ENCODE results near the gene OR2F1. TPM values are rescaled to one million over a fixed set of nuclear protein-coding genes. Genes with fewer than 3 reads are reported as not detected.
"Not testable (repeated sequence)": the region's sequence is repeated elsewhere in the genome, so short reads cannot be mapped to it uniquely, and the experiment has no call there.

Gene OR2F1
- total RNA-seq, 1 experiment from 2014 or later: not detected

DNA sequence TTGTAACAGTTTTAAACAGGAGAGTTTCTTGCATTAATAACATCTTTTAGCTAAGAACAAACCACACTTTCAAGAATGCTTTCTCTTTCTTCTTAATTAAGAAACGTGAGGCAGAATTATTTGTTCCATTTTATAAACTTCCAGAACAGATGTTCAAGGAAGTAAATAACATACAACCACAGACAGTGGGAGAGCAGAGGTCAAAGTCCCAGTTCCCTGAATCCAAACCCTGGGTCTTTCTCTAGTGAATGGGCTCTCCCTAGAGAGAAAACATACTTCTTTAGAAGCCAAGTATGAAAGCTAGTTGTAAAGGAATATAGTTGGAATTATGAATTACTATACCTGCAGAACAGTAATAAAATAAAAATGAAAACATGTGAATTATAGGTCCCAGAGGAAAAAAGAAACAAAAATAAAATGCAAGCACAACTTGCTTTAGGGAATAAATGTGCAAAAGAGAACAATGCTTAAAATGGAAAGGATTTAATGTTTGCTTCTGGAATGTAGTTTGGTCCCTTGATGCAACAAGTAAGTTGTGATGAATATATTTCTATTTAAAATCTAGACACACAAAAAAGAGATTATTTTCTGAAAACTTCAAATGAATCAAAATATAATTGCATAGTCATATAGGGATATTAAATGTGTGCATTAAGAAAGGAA is 51.5 kb downstream of the OR2F1 start:
- Histone ChIP-seq H3K4me3 (no peak overlapping the region), H3K9me3 (ENCODE audit: insufficient read depth, low read depth) (peaks cover 12% of the 10 kb centered on the region; the same call in 1 of the 2 replicates), H4K20me1 (ENCODE audit: insufficient read depth) (no peaks in the 10 kb centered on the region), H3K4me1 (replicated peaks; ENCODE audit: insufficient read depth) (no peaks in the 10 kb centered on the region), H2AFZ (no peak overlapping the region), H3K27me3 (ENCODE audit: insufficient read depth, low read depth) (no peaks in the 10 kb centered on the region), H3K36me3 (ENCODE audit: low read depth) (no peaks in the 10 kb centered on the region), H3K9me2 (ENCODE audit: insufficient read depth) (0 out of 2 replicates have a peak, but pooled peaks cover 3% of the 10 kb centered on the region), H3K4me2 (no peak overlapping the region), H3F3A (ENCODE audit: insufficient read depth, low read depth) (no peaks in the 10 kb centered on the region), H3K27ac (no peak overlapping the region), H3K79me2 (ENCODE audit: low read depth) (no peaks in the 10 kb centered on the region)
- BruUV-seq (replicated peaks): no TSS peak
- DNase-seq: no peak
- TF ChIP-seq EZH2 (IDR thresholded peaks at IDR 0.05; ENCODE audit: low read depth): no peak
- TF ChIP-seq, protein P1, sequence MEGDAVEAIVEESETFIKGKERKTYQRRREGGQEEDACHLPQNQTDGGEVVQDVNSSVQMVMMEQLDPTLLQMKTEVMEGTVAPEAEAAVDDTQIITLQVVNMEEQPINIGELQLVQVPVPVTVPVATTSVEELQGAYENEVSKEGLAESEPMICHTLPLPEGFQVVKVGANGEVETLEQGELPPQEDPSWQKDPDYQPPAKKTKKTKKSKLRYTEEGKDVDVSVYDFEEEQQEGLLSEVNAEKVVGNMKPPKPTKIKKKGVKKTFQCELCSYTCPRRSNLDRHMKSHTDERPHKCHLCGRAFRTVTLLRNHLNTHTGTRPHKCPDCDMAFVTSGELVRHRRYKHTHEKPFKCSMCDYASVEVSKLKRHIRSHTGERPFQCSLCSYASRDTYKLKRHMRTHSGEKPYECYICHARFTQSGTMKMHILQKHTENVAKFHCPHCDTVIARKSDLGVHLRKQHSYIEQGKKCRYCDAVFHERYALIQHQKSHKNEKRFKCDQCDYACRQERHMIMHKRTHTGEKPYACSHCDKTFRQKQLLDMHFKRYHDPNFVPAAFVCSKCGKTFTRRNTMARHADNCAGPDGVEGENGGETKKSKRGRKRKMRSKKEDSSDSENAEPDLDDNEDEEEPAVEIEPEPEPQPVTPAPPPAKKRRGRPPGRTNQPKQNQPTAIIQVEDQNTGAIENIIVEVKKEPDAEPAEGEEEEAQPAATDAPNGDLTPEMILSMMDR (conservative IDR thresholded peaks at IDR 0.05): no peak
- ChIA-PET POLR2A (ENCODE audit: unreplicated experiment) (no interaction called here), CTCF (no interaction called here)
- intact Hi-C loops (cut with micrococcal nuclease; ENCODE audit: unreplicated experiment): no loop called here

GRCh38 chr7:144006692-144007042 is 52.0 kb downstream of the OR2F1 start:
- H2AFZ ChIP-seq: no peak overlapping the region
- H3F3A ChIP-seq (ENCODE audit: insufficient read depth, low read depth): no peaks in the 10 kb centered on the region
- no peak overlapping the region for H3K4me2 ChIP-seq
- POLR2A ChIA-PET (ENCODE audit: unreplicated experiment): no interaction called here
- no TSS peak for BruUV-seq (replicated peaks)
- H3K9me2 ChIP-seq (ENCODE audit: insufficient read depth): 0 out of 2 replicates have a peak, but pooled peaks cover 3% of the 10 kb centered on the region
- no peak for DNase-seq
- no peaks in the 10 kb centered on the region for H4K20me1 ChIP-seq (ENCODE audit: insufficient read depth)
- CTCF ChIA-PET: no interaction called here
- H3K4me1 ChIP-seq (replicated peaks; ENCODE audit: insufficient read depth): no peaks in the 10 kb centered on the region
- no peak overlapping the region for H3K27ac ChIP-seq
- intact Hi-C loops (cut with micrococcal nuclease; ENCODE audit: unreplicated experiment): no loop called here
- no peak overlapping the region for H3K4me3 ChIP-seq
- peaks cover 12% of the 10 kb centered on the region; the same call in 1 of the 2 replicates for H3K9me3 ChIP-seq (ENCODE audit: insufficient read depth, low read depth)
- no peaks in the 10 kb centered on the region for H3K79me2 ChIP-seq (ENCODE audit: low read depth)
- TF ChIP-seq, protein P1 (conservative IDR thresholded peaks at IDR 0.05): no peak
- TF ChIP-seq EZH2 (IDR thresholded peaks at IDR 0.05; ENCODE audit: low read depth): no peak
- H3K36me3 ChIP-seq (ENCODE audit: low read depth): no peaks in the 10 kb centered on the region
- H3K27me3 ChIP-seq (ENCODE audit: insufficient read depth, low read depth): no peaks in the 10 kb centered on the region

- BruUV-seq (replicated peaks): no TSS peak
- Histone ChIP-seq H3K27ac (no peak overlapping the region), H3K4me2 (no peak overlapping the region), H3K9me3 (ENCODE audit: insufficient read depth, low read depth) (peaks cover 12% of the 10 kb centered on the region), H3K27me3 (ENCODE audit: insufficient read depth, low read depth) (no peaks in the 10 kb centered on the region), H3K9me2 (ENCODE audit: insufficient read depth) (0 out of 2 replicates have a peak, but pooled peaks cover 3% of the 10 kb centered on the region), H3F3A (ENCODE audit: insufficient read depth, low read depth) (no peaks in the 10 kb centered on the region), H2AFZ (no peak overlapping the region), H3K79me2 (ENCODE audit: low read depth) (no peaks in the 10 kb centered on the region), H3K4me1 (replicated peaks; ENCODE audit: insufficient read depth) (no peaks in the 10 kb centered on the region), H4K20me1 (ENCODE audit: insufficient read depth) (no peaks in the 10 kb centered on the region), H3K36me3 (ENCODE audit: low read depth) (no peaks in the 10 kb centered on the region), H3K4me3 (no peak overlapping the region)
- ChIA-PET POLR2A (ENCODE audit: unreplicated experiment) (no interaction called here), CTCF (interaction anchor here (0.6 kb wide), 1 partner anchor 102 kb away, joined by 4 read pairs; no protein-coding TSS in a partner anchor)
- DNase-seq: no peak
- intact Hi-C loops (cut with micrococcal nuclease; ENCODE audit: unreplicated experiment): no loop called here
- TF ChIP-seq EZH2 (IDR thresholded peaks at IDR 0.05; ENCODE audit: low read depth): no peak
- TF ChIP-seq, protein P1 (conservative IDR thresholded peaks at IDR 0.05): no peak
Measured at GRCh38 chr7:144009361-144009760, 54.7 kb downstream of the OR2F1 start.

GRCh38 chr7:144010061-144010460 is 55.4 kb downstream of the OR2F1 start:
- H3K27ac ChIP-seq; H4K20me1 ChIP-seq (ENCODE audit: insufficient read depth); H3K4me3 ChIP-seq; H3K9me2 ChIP-seq (ENCODE audit: insufficient read depth); POLR2A ChIA-PET (ENCODE audit: unreplicated experiment); H3K36me3 ChIP-seq (ENCODE audit: low read depth); H3K79me2 ChIP-seq (ENCODE audit: low read depth); intact Hi-C loops (cut with micrococcal nuclease; ENCODE audit: unreplicated experiment); H3K4me2 ChIP-seq; BruUV-seq (replicated peaks); H3K4me1 ChIP-seq (replicated peaks; ENCODE audit: insufficient read depth); H3F3A ChIP-seq (ENCODE audit: insufficient read depth, low read depth); H2AFZ ChIP-seq; H3K27me3 ChIP-seq (ENCODE audit: insufficient read depth, low read depth); CTCF ChIA-PET; DNase-seq: not testable (repeated sequence)
- peaks cover 12% of the 10 kb centered on the region for H3K9me3 ChIP-seq (ENCODE audit: insufficient read depth, low read depth)

DNA sequence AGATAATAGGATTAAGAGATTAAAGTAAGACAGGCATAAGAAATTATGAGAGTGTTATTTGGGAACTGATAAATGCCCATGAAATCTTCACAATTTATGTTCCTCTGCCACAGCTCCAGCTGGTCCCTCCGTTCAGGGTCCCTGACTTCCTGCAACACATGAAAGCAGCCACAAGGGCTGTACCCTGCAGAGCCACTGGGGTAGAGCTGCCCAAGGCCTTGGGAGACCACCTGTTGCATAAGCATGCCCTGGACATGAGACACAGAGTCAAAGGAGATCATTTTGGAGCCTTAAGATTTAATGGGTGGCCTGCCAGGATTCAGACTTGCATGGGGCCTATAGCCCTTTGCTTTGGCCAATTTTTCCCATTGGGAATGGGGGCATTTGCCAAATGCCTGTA is 56.2 kb downstream of the OR2F1 start:
- H3K27me3 ChIP-seq (ENCODE audit: insufficient read depth, low read depth); H3K4me1 ChIP-seq (replicated peaks; ENCODE audit: insufficient read depth); intact Hi-C loops (cut with micrococcal nuclease; ENCODE audit: unreplicated experiment); H3K79me2 ChIP-seq (ENCODE audit: low read depth); H4K20me1 ChIP-seq (ENCODE audit: insufficient read depth); H3K36me3 ChIP-seq (ENCODE audit: low read depth); BruUV-seq (replicated peaks); H2AFZ ChIP-seq; H3F3A ChIP-seq (ENCODE audit: insufficient read depth, low read depth); POLR2A ChIA-PET (ENCODE audit: unreplicated experiment); CTCF ChIA-PET; H3K9me2 ChIP-seq (ENCODE audit: insufficient read depth); H3K27ac ChIP-seq; H3K4me2 ChIP-seq; H3K4me3 ChIP-seq; DNase-seq: not testable (repeated sequence)
- H3K9me3 ChIP-seq (ENCODE audit: insufficient read depth, low read depth): peaks cover 12% of the 10 kb centered on the region

Measured in PC-9 (cell line).